ES-I3 (cell line): ENCODE results near the gene LRRC10B.

ENCODE experiments used
- H3K36me3 ChIP-seq: 2 replicates; pipeline ENCODE4 v1.6.1; 2013; ENCODE audit warnings: mild to moderate bottlenecking, low read length, control low read depth, moderate library complexity; ENCODE audit not compliant: insufficient read depth
- H3K4me1 ChIP-seq: 2 replicates; pipeline ENCODE4 v1.6.1; 2013; ENCODE audit warnings: mild to moderate bottlenecking, control low read depth, low read length; ENCODE audit not compliant: insufficient read depth
- H3K9ac ChIP-seq: 2 replicates; pipeline ENCODE4 v1.6.1; 2013; ENCODE audit warnings: low read depth, mild to moderate bottlenecking, low read length, moderate library complexity
- H3K9me3 ChIP-seq: 2 replicates; pipeline ENCODE4 v1.6.1; 2013; ENCODE audit warnings: mild to moderate bottlenecking, low read length, moderate library complexity; ENCODE audit not compliant: control insufficient read depth, insufficient read depth

LRRC10B gene

GRCh38 chr11:61526229-61526628 is 17.7 kb downstream of the LRRC10B start:
- Histone ChIP-seq H3K36me3 (no peaks in the 10 kb centered on the region), H3K9ac (no peak overlapping the region), H3K4me1 (no peaks in the 10 kb centered on the region; the same call in 1 of the 2 replicates), H3K9me3 (no peaks in the 10 kb centered on the region)

- H3K9me3 ChIP-seq, result no peaks in the 10 kb centered on the region
- H3K9ac ChIP-seq, result no peak overlapping the region
- H3K36me3 ChIP-seq, result no peaks in the 10 kb centered on the region
- no peaks in the 10 kb centered on the region; the same call in 1 of the 2 replicates for H3K4me1 ChIP-seq
Observed at GRCh38 chr11:61526956-61527731, 18.6 kb downstream of the LRRC10B start.

GRCh38 chr11:61528114-61528513 is 19.6 kb downstream of the LRRC10B start:
- no peaks in the 10 kb centered on the region for H3K9me3 ChIP-seq
- H3K36me3 ChIP-seq, result no peaks in the 10 kb centered on the region
- no peak overlapping the region for H3K9ac ChIP-seq
- no peaks in the 10 kb centered on the region; the same call in 1 of the 2 replicates for H3K4me1 ChIP-seq

- Histone ChIP-seq H3K36me3 (no peaks in the 10 kb centered on the region), H3K9ac (no peak overlapping the region), H3K4me1 (no peaks in the 10 kb centered on the region; the same call in 1 of the 2 replicates), H3K9me3 (no peaks in the 10 kb centered on the region)
Observed at GRCh38 chr11:61529537-61530225, 21.1 kb downstream of the LRRC10B start.

DNA sequence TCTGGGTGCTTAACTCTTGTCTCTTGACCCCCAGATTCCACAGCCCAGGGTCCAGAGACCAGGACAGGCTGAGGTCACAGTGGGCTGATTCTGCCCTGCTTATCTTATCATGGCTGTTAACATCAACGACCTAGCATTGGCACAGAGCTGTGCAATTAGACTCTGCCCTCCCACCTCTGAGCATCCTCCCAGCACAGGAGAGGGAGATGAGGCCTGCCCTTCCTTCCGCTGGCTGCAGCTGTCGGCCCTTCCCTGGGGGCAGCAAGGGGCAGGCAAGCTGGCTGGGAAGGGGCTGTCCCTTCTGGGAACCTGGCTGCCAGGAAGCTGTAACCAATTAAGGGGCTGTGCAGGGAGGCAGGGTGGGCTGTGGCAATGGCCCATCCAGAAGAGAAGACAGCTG is 22.5 kb downstream of the LRRC10B start:
- no peak overlapping the region for H3K9ac ChIP-seq
- no peaks in the 10 kb centered on the region for H3K9me3 ChIP-seq
- H3K36me3 ChIP-seq, result no peaks in the 10 kb centered on the region
- no peaks in the 10 kb centered on the region; the same call in 1 of the 2 replicates for H3K4me1 ChIP-seq

DNA sequence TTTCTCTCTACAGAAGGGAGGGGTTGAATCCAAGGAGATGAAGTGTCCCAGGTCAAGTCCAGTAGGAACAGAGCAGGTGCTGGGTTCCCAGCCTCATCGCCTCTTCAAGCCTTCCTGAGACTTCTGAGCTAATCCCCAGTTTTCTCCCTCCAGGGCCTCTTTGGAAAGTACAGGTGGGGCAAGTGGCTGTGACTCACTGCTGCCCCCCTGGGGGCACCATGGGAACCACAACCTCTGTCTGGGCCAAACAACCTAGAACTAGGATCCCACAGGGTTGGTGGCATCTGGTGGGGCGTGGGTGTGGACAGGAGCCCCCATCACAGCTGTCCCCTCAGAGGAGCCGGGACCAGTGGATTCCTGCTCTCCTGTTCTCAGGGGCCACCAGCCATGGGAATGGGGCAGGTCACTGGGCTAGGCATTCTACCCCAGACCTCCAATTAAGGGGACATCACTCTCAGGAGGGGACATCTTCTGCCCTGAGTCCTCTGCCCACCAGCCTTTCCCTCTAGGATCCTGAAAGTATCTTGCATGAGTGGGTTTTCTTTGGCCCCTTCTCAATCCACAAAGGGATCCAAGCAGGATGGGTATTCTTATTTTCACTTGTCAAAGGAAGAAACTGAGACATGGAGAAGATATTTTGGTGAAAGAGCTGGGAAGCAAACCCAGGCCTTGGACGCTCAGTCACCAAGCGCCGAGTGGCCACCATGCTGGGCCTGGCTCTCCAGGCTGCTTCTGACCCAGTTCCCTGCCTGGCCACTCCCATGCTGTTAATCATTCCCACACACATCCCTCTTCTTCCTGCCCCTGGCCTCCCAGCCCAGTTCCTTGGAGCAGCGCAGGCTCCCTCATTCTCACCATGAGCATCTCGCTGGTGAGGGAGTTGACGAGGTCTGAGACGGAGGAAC is 23.8 kb downstream of the LRRC10B start:
- H3K4me1 ChIP-seq, result no peaks in the 10 kb centered on the region; the same call in 1 of the 2 replicates
- no peaks in the 10 kb centered on the region for H3K9me3 ChIP-seq
- no peak overlapping the region for H3K9ac ChIP-seq
- H3K36me3 ChIP-seq, result no peaks in the 10 kb centered on the region

GRCh38 chr11:61533039-61533375 is 24.5 kb downstream of the LRRC10B start:
- H3K4me1 ChIP-seq, result no peaks in the 10 kb centered on the region; the same call in 1 of the 2 replicates
- H3K9me3 ChIP-seq, result no peaks in the 10 kb centered on the region
- H3K36me3 ChIP-seq, result no peaks in the 10 kb centered on the region
- no peak overlapping the region for H3K9ac ChIP-seq

GRCh38 chr11:61533401-61533800 is 24.9 kb downstream of the LRRC10B start:
- H3K9me3 ChIP-seq, result no peaks in the 10 kb centered on the region
- H3K4me1 ChIP-seq, result no peaks in the 10 kb centered on the region; the same call in 1 of the 2 replicates
- no peaks in the 10 kb centered on the region for H3K36me3 ChIP-seq
- no peak overlapping the region for H3K9ac ChIP-seq

- Histone ChIP-seq H3K9me3 (no peaks in the 10 kb centered on the region), H3K4me1 (no peaks in the 10 kb centered on the region; the same call in 1 of the 2 replicates), H3K36me3 (no peaks in the 10 kb centered on the region), H3K9ac (no peak overlapping the region)
Observed at GRCh38 chr11:61534025-61534932, 25.7 kb downstream of the LRRC10B start.

GRCh38 chr11:61534933-61535839 is 26.6 kb downstream of the LRRC10B start:
- Histone ChIP-seq H3K36me3 (no peaks in the 10 kb centered on the region), H3K4me1 (peaks cover 5% of the 10 kb centered on the region), H3K9me3 (no peaks in the 10 kb centered on the region), H3K9ac (no peak overlapping the region)

- H3K9ac ChIP-seq, result no peak overlapping the region
- H3K4me1 ChIP-seq, result peaks cover 5% of the 10 kb centered on the region
- no peaks in the 10 kb centered on the region for H3K9me3 ChIP-seq
- H3K36me3 ChIP-seq, result no peaks in the 10 kb centered on the region
Observed at GRCh38 chr11:61535998-61536675, 27.6 kb downstream of the LRRC10B start.

DNA sequence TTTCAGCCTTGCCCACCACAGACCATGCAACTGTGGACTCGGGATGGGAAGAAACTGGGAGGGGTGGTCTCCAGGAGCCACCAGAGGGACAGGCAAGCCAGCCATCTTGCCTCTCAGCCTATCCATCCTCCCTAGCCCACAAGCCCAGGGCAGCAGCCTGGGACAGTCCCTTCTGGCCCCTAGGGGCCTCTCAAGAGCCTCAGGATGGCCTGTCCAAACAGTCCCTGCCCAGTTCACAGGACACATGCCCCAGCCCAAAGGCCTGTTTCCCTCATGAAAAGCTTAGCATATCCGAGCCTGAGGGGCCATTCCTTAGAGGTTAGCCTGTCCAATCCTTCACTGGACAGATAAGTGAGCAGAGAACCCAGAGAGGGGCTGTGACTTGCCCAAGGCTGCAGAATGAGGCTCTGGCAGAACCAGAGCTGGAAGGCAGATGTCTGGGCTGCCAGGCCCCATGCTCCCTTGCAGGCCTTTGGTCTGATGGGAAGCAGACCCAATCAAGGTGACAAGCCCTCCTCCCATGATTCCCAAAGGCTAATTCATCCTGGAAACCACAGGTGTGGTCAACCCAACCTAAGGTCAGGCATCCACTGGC is 28.2 kb downstream of the LRRC10B start:
- peaks cover 11% of the 10 kb centered on the region for H3K4me1 ChIP-seq
- no peaks in the 10 kb centered on the region for H3K36me3 ChIP-seq
- no peaks in the 10 kb centered on the region for H3K9me3 ChIP-seq
- no peak overlapping the region for H3K9ac ChIP-seq
